Ascending aorta (tissue), 2 donors: ENCODE data around the gene GPBAR1. TPM values are rescaled to one million over a fixed set of nuclear protein-coding genes. Genes with fewer than 3 reads are reported as not detected.
A peak's percentile ranks its signal among the peaks of the same experiment; 100 is the strongest.

Experiments
- DNase-seq, 2 donors: peaks; one replicate each; pipeline ENCODE4 v3.0.0-alpha.2; 2019; ENCODE audit warnings: low spot score in 2 of 2
- H3K27ac ChIP-seq, 2 donors: fragments of 200-600 bp; sonication (generic); one replicate each; pipeline ENCODE4 v1.5.1; 2016 to 2017; ENCODE audit warnings: mild to moderate bottlenecking in 1 of 2
- H3K27me3 ChIP-seq: fragments of 200-600 bp; sonication (generic); one replicate; pipeline ENCODE4 v1.5.1; 2017
- H3K36me3 ChIP-seq, 2 donors: fragments of 200-600 bp; sonication (generic); one replicate each; pipeline ENCODE4 v1.5.1; 2016
- H3K4me1 ChIP-seq, 2 donors: fragments of 200-600 bp; sonication (generic); one replicate each; pipeline ENCODE4 v1.5.1; 2016 to 2017; ENCODE audit warnings: mild to moderate bottlenecking in 1 of 2
- H3K4me3 ChIP-seq, 2 donors: fragments of 200-600 bp; sonication (generic); one replicate each; pipeline ENCODE4 v1.5.1; 2016 to 2017; ENCODE audit warnings: mild to moderate bottlenecking in 1 of 2
- H3K9me3 ChIP-seq, 2 donors: fragments of 200-600 bp; sonication (generic); one replicate each; pipeline ENCODE4 v1.5.1; 2016
- CTCF ChIP-seq, 3 experiments: fragments of 200-600 bp in 2 of 3; fragments of 450-650 bp in 1 of 3; sonication (generic) in 2 of 3; IDR thresholded peaks; one replicate each; pipeline ENCODE4 v1.5.1; 2016 to 2019; ENCODE audit warnings: antibody characterized with exemption in 3 of 3, mild to moderate bottlenecking in 1 of 3, moderate library complexity in 1 of 3
- intact Hi-C: fragments of 100-400 bp; cut with DNase I; formaldehyde crosslinking; loops from one replicate; pipeline ENCODE4 v1.15.1; 2023
- total RNA-seq: library from RNA; depleted of rRNA; stranded (reverse); fragments of >200 nt; gene quantifications from one replicate; pipeline ENCODE4 v1.1.0, GENCODE V29; 2016

Gene GPBAR1
- total RNA-seq, 1 donor from 2014 or later: not detected

DNA sequence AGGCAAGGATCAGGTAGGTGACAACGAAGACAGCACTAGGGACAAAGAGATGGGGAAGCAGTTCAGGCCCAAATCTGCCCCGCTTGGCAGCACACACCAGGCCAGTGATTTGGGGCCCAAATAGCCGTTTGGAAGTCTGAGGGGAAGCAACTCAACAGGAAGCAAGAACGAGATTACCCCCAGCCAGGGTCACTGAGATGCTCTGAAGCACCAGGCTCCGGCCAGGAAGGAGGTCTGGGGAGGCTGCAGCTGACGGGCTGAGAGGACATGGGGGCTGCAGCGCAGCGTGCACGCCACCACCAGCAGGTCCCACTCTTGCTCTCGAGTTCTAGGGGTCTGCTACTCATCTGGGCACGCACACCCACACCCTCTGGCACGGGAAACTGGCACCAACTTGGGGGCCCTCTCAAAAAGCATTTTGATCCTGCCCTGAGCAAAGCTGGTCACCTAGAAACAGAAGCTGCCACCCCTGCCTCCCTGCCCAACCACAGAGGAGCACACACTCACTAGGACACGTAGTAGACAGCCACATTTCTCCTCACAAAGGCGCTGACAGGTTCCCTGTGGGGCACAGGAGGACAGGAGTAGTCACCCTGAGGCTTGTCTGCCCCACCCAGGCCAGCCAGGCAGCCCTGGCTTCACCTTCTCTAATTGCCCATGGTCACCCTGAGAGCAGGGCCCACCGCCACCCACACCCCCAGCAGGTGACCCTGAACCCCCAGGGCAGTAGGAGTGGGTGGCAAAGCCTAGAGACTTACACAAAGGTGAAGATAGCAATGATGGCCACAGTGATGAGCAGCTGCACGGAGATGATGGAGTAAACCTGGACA lies 17.9 kb downstream of the GPBAR1 start:
- Histone ChIP-seq H3K36me3 (peaks cover 81 to 93% of the 10 kb centered on the region in 2 donors), H3K27me3 (no peaks in the 10 kb centered on the region), H3K4me3 (no peak overlapping the region), H3K4me1 (peaks cover 18 to 38% of the 10 kb centered on the region in 2 donors), H3K27ac (peak overlapping the region; percentile 80 to 98), H3K9me3 (no peaks in the 10 kb centered on the region)
- DNase-seq: no peak
- intact Hi-C loops: no loop called here
- TF ChIP-seq CTCF (IDR thresholded peaks at IDR 0.05): no peak

- intact Hi-C loops: no loop called here
- no peak for TF ChIP-seq CTCF (IDR thresholded peaks at IDR 0.05)
- H3K27me3 ChIP-seq: no peaks in the 10 kb centered on the region
- DNase-seq: no peak
- H3K27ac ChIP-seq: peak overlapping the region; percentile 80 to 98
- peaks cover 65 to 77% of the 10 kb centered on the region in 2 donors for H3K36me3 ChIP-seq
- peaks cover 32 to 52% of the 10 kb centered on the region in 2 donors for H3K4me1 ChIP-seq
- no peak overlapping the region for H3K4me3 ChIP-seq
- no peaks in the 10 kb centered on the region for H3K9me3 ChIP-seq
Measured at GRCh38 chr2:218280260-218280870, 19.6 kb downstream of the GPBAR1 start.

DNA sequence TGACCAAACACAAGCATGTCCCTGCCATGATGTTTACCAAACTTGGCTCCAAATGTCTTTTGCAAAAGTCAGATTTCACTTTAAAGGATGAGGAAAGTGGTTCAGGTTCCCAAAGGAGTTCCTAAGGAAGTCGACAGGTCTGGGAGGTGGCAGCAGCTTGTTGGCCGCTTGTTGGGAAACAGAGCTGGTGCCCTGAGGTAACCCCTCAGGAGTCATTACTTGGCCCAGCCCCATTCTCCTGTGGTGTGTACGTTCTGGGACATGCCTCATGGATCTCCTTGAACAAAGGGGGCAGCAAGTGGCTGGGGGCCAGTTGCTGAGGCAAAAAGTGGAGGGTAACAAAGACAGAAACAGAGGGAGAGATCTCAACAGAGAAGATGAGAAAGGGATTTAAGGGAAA lies 20.6 kb downstream of the GPBAR1 start:
- no peak for TF ChIP-seq CTCF (IDR thresholded peaks at IDR 0.05)
- peak overlapping the region in 1 of 2 donors; percentile 68 for H3K4me3 ChIP-seq
- H3K36me3 ChIP-seq: peaks cover 54 to 66% of the 10 kb centered on the region in 2 donors
- peak overlapping the region; percentile 98 to 99 for H3K27ac ChIP-seq
- DNase-seq: peak in 1 of 2 donors; percentile 84
- no peaks in the 10 kb centered on the region for H3K9me3 ChIP-seq
- intact Hi-C loops: no loop called here
- H3K4me1 ChIP-seq: peaks cover 38 to 60% of the 10 kb centered on the region in 2 donors
- H3K27me3 ChIP-seq: no peaks in the 10 kb centered on the region

GRCh38 chr2:218282173-218282991 lies 21.6 kb downstream of the GPBAR1 start:
- no peak for TF ChIP-seq CTCF (IDR thresholded peaks at IDR 0.05)
- no peaks in the 10 kb centered on the region for H3K9me3 ChIP-seq
- H3K27ac ChIP-seq: peak overlapping the region; percentile 98 to 99
- peak overlapping the region in 1 of 2 donors; percentile 68 for H3K4me3 ChIP-seq
- intact Hi-C loops: loop anchor here (1.0 kb wide), 1 partner anchor 10 kb away; no protein-coding TSS in a partner anchor
- peaks cover 38 to 63% of the 10 kb centered on the region in 2 donors for H3K4me1 ChIP-seq
- peak in 1 of 2 donors; percentile 86 for DNase-seq
- H3K36me3 ChIP-seq: peaks cover 45 to 57% of the 10 kb centered on the region in 2 donors
- H3K27me3 ChIP-seq: no peaks in the 10 kb centered on the region

DNA sequence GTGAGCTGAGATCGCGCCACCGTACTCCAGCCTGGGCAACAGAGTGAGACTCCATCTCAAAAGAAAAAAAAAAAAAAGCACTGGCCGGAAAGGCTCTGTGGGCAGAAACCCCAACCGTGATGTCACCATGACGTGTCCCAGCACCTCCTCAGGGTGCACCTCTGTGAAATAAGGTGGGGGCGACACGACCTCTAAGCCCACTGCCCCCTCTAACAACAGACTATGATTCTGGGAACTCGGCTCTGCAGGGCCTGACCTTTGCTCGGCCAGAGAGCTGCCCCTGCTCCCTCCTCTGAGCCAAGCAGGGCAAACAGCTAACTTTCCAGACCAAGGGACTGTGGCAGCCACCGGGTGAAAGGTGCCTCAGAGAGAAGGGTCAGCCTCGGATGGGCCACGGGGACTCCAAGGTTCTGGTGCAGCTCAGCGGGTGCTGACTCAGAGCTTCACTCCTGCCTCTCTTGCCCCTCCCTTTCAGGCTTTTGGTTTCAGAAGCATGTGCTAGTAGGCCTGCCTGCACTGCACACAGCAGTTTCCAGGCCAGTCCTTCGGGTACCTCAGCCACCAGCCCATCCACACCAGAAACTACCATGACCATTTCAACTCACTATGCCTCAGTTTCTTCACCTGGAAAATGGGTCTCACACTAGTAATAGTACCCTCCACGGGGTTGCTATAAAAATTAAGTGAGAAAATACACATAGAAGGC lies 23.4 kb downstream of the GPBAR1 start:
- H3K4me3 ChIP-seq: peak overlapping the region; percentile 24 to 68
- no peak for TF ChIP-seq CTCF (IDR thresholded peaks at IDR 0.05)
- H3K4me1 ChIP-seq: peaks cover 47 to 75% of the 10 kb centered on the region in 2 donors
- H3K27ac ChIP-seq: peak overlapping the region; percentile 98 to 99
- intact Hi-C loops: no loop called here
- H3K36me3 ChIP-seq: peaks cover 26 to 38% of the 10 kb centered on the region in 2 donors
- H3K27me3 ChIP-seq: no peaks in the 10 kb centered on the region
- H3K9me3 ChIP-seq: no peaks in the 10 kb centered on the region
- peak in 1 of 2 donors; percentile 82 for DNase-seq
